Measurements from ENCODE around the gene EPHB3. TPM values are rescaled to one million over a fixed set of nuclear protein-coding genes. Genes with fewer than 3 reads are reported as not detected.

EPHB3 gene
- total RNA-seq, 1 experiment from 2014 or later = 6.0 TPM

GRCh38 chr3:184580376-184580775, 18.8 kb downstream of the EPHB3 start:
- in situ Hi-C loops (cut with HindIII; ENCODE audit: low pct_unique_long_range_greater_than_20kb, low sequenced_read_pairs) (no loop called here), intact Hi-C loops (cut with micrococcal nuclease; ENCODE audit: unreplicated experiment) (no loop called here)
- BruUV-seq (replicated peaks) = no TSS peak
- ATAC-seq (no peak), DNase-seq (ENCODE audit: low read depth, low spot score) (no peak)
- CTCF ChIA-PET = no interaction called here
- POLR2A ChIA-PET = no interaction called here
- no peaks in the 10 kb centered on the region for H3K4me1 ChIP-seq (ENCODE audit: control insufficient read depth, insufficient read depth, low read length)
- TF ChIP-seq POLR2AphosphoS5 (IDR thresholded peaks at IDR 0.05; ENCODE audit: low read depth, low read length) (no peak), TCF7L2 (IDR thresholded peaks at IDR 0.05; ENCODE audit: low read depth, low read length) (no peak), SIN3A (IDR thresholded peaks at IDR 0.05; ENCODE audit: borderline replicate concordance, insufficient read depth, low read depth, low read length) (no peak), CTCF (IDR thresholded peaks at IDR 0.05) (no peak), REST (IDR thresholded peaks at IDR 0.05; ENCODE audit: insufficient read depth in 1 of 2, low read depth in 2 of 2, low read length in 1 of 2) (no peak)
- no peaks in the 10 kb centered on the region for H3K27me3 ChIP-seq (ENCODE audit: control insufficient read depth, insufficient read depth, low read length)
- H3K9me3 ChIP-seq (ENCODE audit: control insufficient read depth, insufficient read depth, low read depth, low read length) = no peaks in the 10 kb centered on the region
- H3K36me3 ChIP-seq (ENCODE audit: control insufficient read depth, insufficient read depth, low read length) = no peaks in the 10 kb centered on the region
- H3K27ac ChIP-seq (ENCODE audit: low read length) = no peak overlapping the region
- H3K4me3 ChIP-seq (ENCODE audit: low read depth in 2 of 2, low read length in 2 of 2) = no peak overlapping the region

GRCh38 chr3:184581331-184581855, 19.8 kb downstream of the EPHB3 start:
- H3K27me3 ChIP-seq (ENCODE audit: control insufficient read depth, insufficient read depth, low read length) = no peaks in the 10 kb centered on the region
- ChIA-PET POLR2A (no interaction called here), CTCF (interaction anchor here (0.7 kb wide), 1 partner anchor 29 kb away, joined by 3 read pairs; no protein-coding TSS in a partner anchor)
- in situ Hi-C loops (cut with HindIII; ENCODE audit: low pct_unique_long_range_greater_than_20kb, low sequenced_read_pairs) = no loop called here
- DNase-seq (ENCODE audit: low read depth, low spot score) (no peak), ATAC-seq (no peak)
- H3K9me3 ChIP-seq (ENCODE audit: control insufficient read depth, insufficient read depth, low read depth, low read length) = no peaks in the 10 kb centered on the region
- intact Hi-C loops (cut with micrococcal nuclease; ENCODE audit: unreplicated experiment) = no loop called here
- H3K4me1 ChIP-seq (ENCODE audit: control insufficient read depth, insufficient read depth, low read length) = no peaks in the 10 kb centered on the region
- H3K4me3 ChIP-seq (ENCODE audit: low read depth in 2 of 2, low read length in 2 of 2) = no peak overlapping the region
- TF ChIP-seq SIN3A (IDR thresholded peaks at IDR 0.05; ENCODE audit: borderline replicate concordance, insufficient read depth, low read depth, low read length) (no peak), CTCF (IDR thresholded peaks at IDR 0.05) (no peak), TCF7L2 (IDR thresholded peaks at IDR 0.05; ENCODE audit: low read depth, low read length) (no peak), REST (IDR thresholded peaks at IDR 0.05; ENCODE audit: insufficient read depth in 1 of 2, low read depth in 2 of 2, low read length in 1 of 2) (no peak), POLR2AphosphoS5 (IDR thresholded peaks at IDR 0.05; ENCODE audit: low read depth, low read length) (no peak)
- H3K36me3 ChIP-seq (ENCODE audit: control insufficient read depth, insufficient read depth, low read length) = no peaks in the 10 kb centered on the region
- BruUV-seq (replicated peaks) = no TSS peak
- H3K27ac ChIP-seq (ENCODE audit: low read length) = no peak overlapping the region

Data from Panc1 (cell line).